Activated CD8-positive, alpha-beta T cell treated with anti-CD3 and anti-CD28 coated beads for 36 hours (primary cell): ENCODE measurements around the gene NUP188. TPM values are rescaled to one million over a fixed set of nuclear protein-coding genes. Genes with fewer than 3 reads are reported as not detected.

ENCODE experiments used
- ATAC-seq: fragments of 200-7000 bp; cut with Tn5 transposase; one replicate; pipeline ENCODE4 v1.10.0; 2021; ENCODE audit warnings: mild to moderate bottlenecking, moderate library complexity
- CTCF ChIA-PET: fragments of 350-600 bp; sonication (Branson Sonifier 250); formaldehyde crosslinking; loops from one replicate; lab custom pipeline; 2021; ENCODE audit warnings: antibody characterized with exemption; lab: Charles Lee
- POLR2A ChIA-PET: fragments of 350-600 bp; sonication (Branson Sonifier 250); formaldehyde crosslinking; loops from one replicate; lab custom pipeline; 2021; ENCODE audit warnings: antibody characterized with exemption; lab: Charles Lee
- DNase-seq: peaks from one replicate; pipeline ENCODE4 v3.0.0-alpha.2; 2020
- H3K27ac Mint-ChIP-seq: one replicate; pipeline ENCODE4 v1.8.0; 2021; ENCODE audit warnings: mild to moderate bottlenecking, mixed read lengths
- H3K27me3 Mint-ChIP-seq: one replicate; pipeline ENCODE4 v1.8.0; 2021; ENCODE audit warnings: mixed read lengths
- H3K36me3 Mint-ChIP-seq: one replicate; pipeline ENCODE4 v1.8.0; 2021; ENCODE audit warnings: low read depth, mixed read lengths
- H3K4me1 Mint-ChIP-seq: one replicate; pipeline ENCODE4 v1.8.0; 2021; ENCODE audit warnings: low read depth, mixed read lengths
- H3K4me3 Mint-ChIP-seq: one replicate; pipeline ENCODE4 v1.8.0; 2021; ENCODE audit warnings: mild to moderate bottlenecking, moderate library complexity, mixed read lengths
- H3K9me3 Mint-ChIP-seq: one replicate; pipeline ENCODE4 v1.8.0; 2021; ENCODE audit warnings: mixed read lengths
- intact Hi-C: fragments of 100-400 bp; cut with micrococcal nuclease; formaldehyde crosslinking; loops from one replicate; pipeline ENCODE4 v1.10.0; 2022
- total RNA-seq, 2 experiments: library from RNA; stranded (reverse); gene quantifications; one replicate each; pipeline ENCODE4 v1.2.3, GENCODE V29; 2021
- TF ChIP-seq, protein P1 (sequence below): fragments of 200-600 bp; IDR thresholded peaks from one replicate; pipeline ENCODE4 v1.8.0; 2022; ENCODE audit warnings: antibody characterized with exemption, mild to moderate bottlenecking

Gene NUP188
- total RNA-seq, 2 experiments from 2014 or later, result 96.2 to 110 TPM

DNA sequence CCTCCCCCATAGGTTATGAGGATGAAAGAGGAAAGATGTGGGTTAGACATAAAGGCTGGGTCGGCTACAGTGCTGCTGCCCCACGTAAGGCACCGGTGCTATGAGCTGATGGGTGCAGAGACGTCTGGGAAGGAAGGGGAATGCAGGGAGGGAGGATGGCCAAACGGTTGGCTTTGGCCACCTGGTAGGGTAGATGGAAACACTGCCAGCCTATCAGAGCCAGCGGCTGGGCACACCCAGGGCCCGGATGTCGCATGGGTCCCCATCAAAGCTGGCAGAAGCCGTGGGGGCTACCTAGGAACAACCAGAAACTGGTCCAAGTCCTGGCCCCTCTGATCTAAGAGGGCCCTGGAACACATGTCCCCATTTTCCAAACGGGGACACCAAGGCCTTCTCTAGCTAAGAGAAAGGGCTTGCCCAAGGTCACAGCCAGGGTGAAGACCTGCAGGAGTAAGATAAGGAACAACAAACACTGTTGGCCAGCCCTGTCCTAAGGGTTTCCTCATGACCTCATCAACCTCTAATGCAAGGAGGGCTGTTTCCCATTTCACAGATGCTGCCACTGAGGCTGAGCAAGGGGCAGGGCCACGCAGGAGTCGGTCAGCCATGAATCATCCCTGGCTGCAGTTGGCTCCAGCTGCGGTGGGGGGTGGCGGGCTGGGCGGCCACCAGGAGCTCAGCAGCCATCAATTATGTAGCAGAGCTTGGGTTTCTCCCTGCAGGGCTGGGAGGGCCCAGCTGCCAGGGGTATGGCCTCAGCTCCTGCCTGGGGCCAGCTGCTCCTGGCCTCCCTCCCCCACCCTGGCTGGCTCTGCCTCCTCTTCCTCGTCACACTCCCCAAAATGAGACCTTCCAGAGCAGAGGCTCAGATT, 75.8 kb downstream of the NUP188 start:
- intact Hi-C loops, result no loop called here
- TF ChIP-seq, protein P1, sequence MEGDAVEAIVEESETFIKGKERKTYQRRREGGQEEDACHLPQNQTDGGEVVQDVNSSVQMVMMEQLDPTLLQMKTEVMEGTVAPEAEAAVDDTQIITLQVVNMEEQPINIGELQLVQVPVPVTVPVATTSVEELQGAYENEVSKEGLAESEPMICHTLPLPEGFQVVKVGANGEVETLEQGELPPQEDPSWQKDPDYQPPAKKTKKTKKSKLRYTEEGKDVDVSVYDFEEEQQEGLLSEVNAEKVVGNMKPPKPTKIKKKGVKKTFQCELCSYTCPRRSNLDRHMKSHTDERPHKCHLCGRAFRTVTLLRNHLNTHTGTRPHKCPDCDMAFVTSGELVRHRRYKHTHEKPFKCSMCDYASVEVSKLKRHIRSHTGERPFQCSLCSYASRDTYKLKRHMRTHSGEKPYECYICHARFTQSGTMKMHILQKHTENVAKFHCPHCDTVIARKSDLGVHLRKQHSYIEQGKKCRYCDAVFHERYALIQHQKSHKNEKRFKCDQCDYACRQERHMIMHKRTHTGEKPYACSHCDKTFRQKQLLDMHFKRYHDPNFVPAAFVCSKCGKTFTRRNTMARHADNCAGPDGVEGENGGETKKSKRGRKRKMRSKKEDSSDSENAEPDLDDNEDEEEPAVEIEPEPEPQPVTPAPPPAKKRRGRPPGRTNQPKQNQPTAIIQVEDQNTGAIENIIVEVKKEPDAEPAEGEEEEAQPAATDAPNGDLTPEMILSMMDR, result no peak
- DNase-seq (no peak), ATAC-seq (no peak)
- ChIA-PET POLR2A (interaction anchor here (0.5 to 1.6 kb wide), 5 partner anchors 10 to 117 kb away, joined by 3 to 6 read pairs (median 3); no protein-coding TSS in a partner anchor), CTCF (interaction anchor here (1.4 kb wide), 1 partner anchor 205 kb away, joined by 5 read pairs; the partner anchor contains the start of gene ENDOG)
- Mint-ChIP-seq H3K9me3 (no peaks in the 10 kb centered on the region), H3K4me1 (peaks cover 23% of the 10 kb centered on the region), H3K4me3 (no peak overlapping the region), H3K36me3 (peaks cover 2% of the 10 kb centered on the region), H3K27me3 (no peaks in the 10 kb centered on the region), H3K27ac (no peak overlapping the region)

DNA sequence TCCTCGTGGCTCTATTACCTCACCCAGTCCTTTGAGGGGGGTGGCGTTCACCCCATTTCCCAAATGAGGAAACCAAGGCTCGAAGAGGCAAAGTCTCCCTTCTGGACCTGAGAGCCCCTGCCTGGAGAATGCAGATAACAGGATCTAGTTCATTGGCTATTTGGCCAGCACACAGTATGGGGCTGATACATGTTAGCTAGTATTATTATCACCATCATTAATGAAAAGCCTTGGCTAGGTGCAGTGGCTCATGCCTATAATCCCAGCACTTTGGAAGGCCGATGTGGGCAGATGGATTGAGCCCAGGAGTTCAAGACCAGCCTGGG, 76.4 kb downstream of the NUP188 start:
- CTCF ChIA-PET, result interaction anchor here (1.4 kb wide), 1 partner anchor 206 kb away, joined by 5 read pairs; the partner anchor contains the start of gene ENDOG
- DNase-seq (no peak), ATAC-seq (no peak)
- peaks cover 1% of the 10 kb centered on the region for H3K36me3 Mint-ChIP-seq
- H3K27ac Mint-ChIP-seq, result no peak overlapping the region
- H3K4me3 Mint-ChIP-seq, result no peak overlapping the region
- TF ChIP-seq, protein P1, result no peak
- H3K4me1 Mint-ChIP-seq, result peaks cover 23% of the 10 kb centered on the region
- no peaks in the 10 kb centered on the region for H3K27me3 Mint-ChIP-seq
- no peaks in the 10 kb centered on the region for H3K9me3 Mint-ChIP-seq
- POLR2A ChIA-PET, result interaction anchor here (0.5 to 1.1 kb wide), 2 partner anchors 45 to 118 kb away, joined by 3 read pairs; no protein-coding TSS in a partner anchor
- intact Hi-C loops, result no loop called here

DNA sequence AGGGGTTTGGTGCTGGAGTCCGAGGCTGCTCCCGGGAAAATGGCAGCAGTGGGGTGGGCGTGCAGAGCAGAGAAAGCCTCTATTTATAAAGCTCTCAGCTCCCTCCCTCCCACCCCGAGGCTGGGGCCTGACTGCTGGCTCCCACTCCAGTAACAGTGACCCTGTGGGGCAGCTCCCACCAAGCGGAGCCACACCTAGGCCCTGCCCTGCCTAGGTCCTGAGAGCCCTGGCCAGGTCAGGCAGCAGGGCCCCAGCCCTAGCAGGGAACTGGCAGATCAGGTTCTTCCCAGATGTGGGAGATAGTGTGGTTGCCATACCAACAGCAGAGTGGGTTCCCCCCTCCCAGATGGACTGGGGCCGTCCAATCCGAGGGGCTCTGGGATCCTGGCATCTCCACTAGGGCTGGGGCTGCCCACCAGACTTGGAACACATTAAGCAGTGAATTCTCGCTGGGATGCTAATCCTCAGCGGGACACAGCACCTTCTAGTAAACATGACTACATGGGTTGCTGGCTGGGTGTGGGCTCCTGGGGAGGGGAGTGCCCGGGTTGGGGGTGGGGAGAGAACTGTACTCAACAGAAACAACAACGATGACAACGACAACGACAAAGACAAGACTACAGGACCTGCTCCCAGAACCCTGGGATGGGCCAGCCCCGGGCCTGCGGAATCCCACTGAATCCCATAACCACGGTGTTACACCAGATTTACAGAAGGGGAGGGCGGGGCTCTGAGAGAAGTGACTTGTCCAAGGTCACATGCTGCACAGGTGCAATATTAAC, 79.1 kb downstream of the NUP188 start:
- peaks cover 21% of the 10 kb centered on the region for H3K4me1 Mint-ChIP-seq
- H3K27ac Mint-ChIP-seq, result peak overlapping the region; percentile 79
- intact Hi-C loops, result no loop called here
- TF ChIP-seq, protein P1, result no peak
- POLR2A ChIA-PET, result interaction anchor here (0.6 to 1.0 kb wide), 3 partner anchors 14 to 422 kb away, joined by 3 read pairs; no protein-coding TSS in a partner anchor
- DNase-seq (no peak), ATAC-seq (no peak)
- no peaks in the 10 kb centered on the region for H3K36me3 Mint-ChIP-seq
- H3K9me3 Mint-ChIP-seq, result no peaks in the 10 kb centered on the region
- CTCF ChIA-PET, result interaction anchor here (1.0 kb wide), 1 partner anchor 9 kb away, joined by 4 read pairs; no protein-coding TSS in a partner anchor
- peak overlapping the region; percentile 80 for H3K4me3 Mint-ChIP-seq
- H3K27me3 Mint-ChIP-seq, result no peaks in the 10 kb centered on the region

DNA sequence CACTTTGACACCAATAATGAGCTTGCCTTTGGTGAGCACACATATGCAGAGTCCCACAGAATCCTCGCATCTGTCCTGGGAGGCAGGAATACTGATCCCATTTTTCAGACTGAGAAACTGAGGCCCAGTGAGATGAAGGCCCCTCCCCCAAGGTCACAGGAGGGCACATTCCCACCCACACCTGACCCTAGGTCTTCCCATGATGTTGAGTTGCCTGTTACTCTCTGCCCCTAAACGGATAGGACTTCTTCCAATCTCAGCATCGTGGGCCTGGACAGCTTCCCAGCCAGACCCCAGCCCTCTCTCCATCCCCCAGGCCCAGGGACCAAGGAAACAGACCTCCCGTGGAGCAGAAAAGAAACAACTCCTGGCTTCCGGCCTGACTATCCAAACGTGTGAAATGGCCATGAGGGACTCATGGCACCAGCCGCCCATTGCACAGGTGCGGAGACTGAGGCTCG, 79.8 kb downstream of the NUP188 start:
- H3K4me3 Mint-ChIP-seq, result peak overlapping the region; percentile 80
- no peak for DNase-seq
- no peaks in the 10 kb centered on the region for H3K9me3 Mint-ChIP-seq
- CTCF ChIA-PET, result interaction anchor here (1.0 kb wide), 1 partner anchor 8 kb away, joined by 4 read pairs; no protein-coding TSS in a partner anchor
- no peaks in the 10 kb centered on the region for H3K27me3 Mint-ChIP-seq
- H3K36me3 Mint-ChIP-seq, result no peaks in the 10 kb centered on the region
- ATAC-seq, result no peak
- TF ChIP-seq, protein P1, result no peak
- POLR2A ChIA-PET, result interaction anchor here (0.6 to 1.4 kb wide), 4 partner anchors 8 to 423 kb away, joined by 3 to 6 read pairs (median 3); no protein-coding TSS in a partner anchor
- H3K4me1 Mint-ChIP-seq, result peaks cover 17% of the 10 kb centered on the region
- intact Hi-C loops, result no loop called here
- H3K27ac Mint-ChIP-seq, result peak overlapping the region; percentile 79
